ENCODE data around the gene PER2. TPM values are rescaled to one million over a fixed set of nuclear protein-coding genes. Genes with fewer than 3 reads are reported as not detected.

The PER2 gene
- total RNA-seq, 1 donor from 2014 or later = 2.9 TPM

DNA sequence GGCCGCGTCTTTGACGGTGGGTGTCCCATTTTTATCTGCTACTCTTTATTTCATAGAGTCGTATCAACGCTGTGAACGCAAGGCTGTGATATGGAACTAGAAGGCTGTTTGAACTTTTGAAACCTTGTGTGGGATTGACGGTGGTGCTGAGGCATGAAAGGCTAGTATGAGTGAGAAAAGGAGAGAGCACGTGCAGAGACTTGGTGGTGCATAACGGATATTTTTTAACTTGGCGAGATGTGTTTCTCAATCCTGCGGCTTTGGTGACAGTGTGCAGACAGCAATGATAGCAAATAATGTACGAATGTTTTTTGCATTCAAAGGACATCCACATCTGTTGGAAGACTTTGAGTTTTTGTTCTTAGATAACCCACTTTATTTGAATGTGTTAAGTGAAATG, 54.8 kb downstream of the PER2 start:
- Mint-ChIP-seq H3K36me3 (ENCODE audit: low read depth) (peaks cover 2% of the 10 kb centered on the region), H3K4me3 (ENCODE audit: unreplicated experiment) (no peak overlapping the region), H3K9me3 (ENCODE audit: low read depth) (no peaks in the 10 kb centered on the region), H3K27me3 (ENCODE audit: low read depth) (no peaks in the 10 kb centered on the region), H3K27ac (ENCODE audit: unreplicated experiment) (no peak overlapping the region), H3K4me1 (ENCODE audit: low read depth) (peaks cover 17% of the 10 kb centered on the region)
- TF ChIP-seq, protein P1, sequence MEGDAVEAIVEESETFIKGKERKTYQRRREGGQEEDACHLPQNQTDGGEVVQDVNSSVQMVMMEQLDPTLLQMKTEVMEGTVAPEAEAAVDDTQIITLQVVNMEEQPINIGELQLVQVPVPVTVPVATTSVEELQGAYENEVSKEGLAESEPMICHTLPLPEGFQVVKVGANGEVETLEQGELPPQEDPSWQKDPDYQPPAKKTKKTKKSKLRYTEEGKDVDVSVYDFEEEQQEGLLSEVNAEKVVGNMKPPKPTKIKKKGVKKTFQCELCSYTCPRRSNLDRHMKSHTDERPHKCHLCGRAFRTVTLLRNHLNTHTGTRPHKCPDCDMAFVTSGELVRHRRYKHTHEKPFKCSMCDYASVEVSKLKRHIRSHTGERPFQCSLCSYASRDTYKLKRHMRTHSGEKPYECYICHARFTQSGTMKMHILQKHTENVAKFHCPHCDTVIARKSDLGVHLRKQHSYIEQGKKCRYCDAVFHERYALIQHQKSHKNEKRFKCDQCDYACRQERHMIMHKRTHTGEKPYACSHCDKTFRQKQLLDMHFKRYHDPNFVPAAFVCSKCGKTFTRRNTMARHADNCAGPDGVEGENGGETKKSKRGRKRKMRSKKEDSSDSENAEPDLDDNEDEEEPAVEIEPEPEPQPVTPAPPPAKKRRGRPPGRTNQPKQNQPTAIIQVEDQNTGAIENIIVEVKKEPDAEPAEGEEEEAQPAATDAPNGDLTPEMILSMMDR (IDR thresholded peaks at IDR 0.05) = no peak
- DNase-seq (ENCODE audit: low spot score) = no peak

DNA sequence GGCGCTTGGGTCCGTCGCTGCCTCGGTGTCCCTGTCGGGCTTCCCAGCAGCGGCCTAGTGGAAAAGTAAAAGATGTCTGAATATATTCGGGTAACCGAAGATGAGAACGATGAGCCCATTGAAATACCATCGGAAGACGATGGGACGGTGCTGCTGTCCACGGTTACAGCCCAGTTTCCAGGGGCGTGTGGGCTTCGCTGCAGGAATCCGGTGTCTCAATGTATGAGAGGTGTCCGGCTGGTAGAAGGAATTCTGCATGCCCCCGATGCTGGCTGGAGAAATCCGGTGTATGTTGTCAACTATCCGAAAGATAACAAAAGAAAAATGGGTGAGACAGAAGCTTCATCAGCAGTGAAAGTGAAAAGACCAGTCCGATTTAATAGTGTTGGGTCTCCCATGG, 56.6 kb downstream of the PER2 start:
- no peak overlapping the region for H3K27ac Mint-ChIP-seq (ENCODE audit: unreplicated experiment)
- H3K36me3 Mint-ChIP-seq (ENCODE audit: low read depth) = peaks cover 3% of the 10 kb centered on the region
- H3K4me3 Mint-ChIP-seq (ENCODE audit: unreplicated experiment) = peak overlapping the region; percentile 79
- no peaks in the 10 kb centered on the region for H3K9me3 Mint-ChIP-seq (ENCODE audit: low read depth)
- peak; percentile 74 for DNase-seq (ENCODE audit: low spot score)
- TF ChIP-seq, protein P1 (IDR thresholded peaks at IDR 0.05) = no peak
- no peaks in the 10 kb centered on the region for H3K27me3 Mint-ChIP-seq (ENCODE audit: low read depth)
- H3K4me1 Mint-ChIP-seq (ENCODE audit: low read depth) = peaks cover 17% of the 10 kb centered on the region

DNA sequence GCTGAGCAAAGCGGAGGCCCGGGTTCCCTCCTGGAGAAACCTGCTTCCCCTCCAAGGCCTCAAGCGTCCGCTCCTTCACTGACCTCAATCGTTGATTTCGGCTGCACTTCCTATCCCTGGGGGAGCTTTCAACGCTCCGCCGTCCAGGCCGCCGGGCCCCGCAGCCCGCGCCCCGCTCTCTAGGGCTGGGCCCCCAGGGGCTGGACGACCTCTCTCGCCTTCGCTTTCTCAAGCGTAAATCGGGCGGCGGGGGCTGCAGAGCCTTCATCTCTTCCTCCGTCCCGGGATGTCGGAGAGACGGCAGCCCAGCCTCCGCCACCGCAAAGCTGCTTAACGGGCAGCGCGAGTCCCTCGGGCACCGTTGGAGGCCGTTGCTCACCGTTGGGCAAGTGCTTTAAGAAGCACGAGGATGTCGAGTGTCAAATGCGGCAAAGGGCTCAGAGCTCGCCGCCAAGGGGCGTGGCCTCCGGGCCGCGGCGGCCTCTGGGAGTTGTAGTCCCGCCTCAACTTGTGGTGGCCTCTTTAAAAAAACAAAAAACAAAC, 57.1 kb downstream of the PER2 start:
- peaks cover 5% of the 10 kb centered on the region for H3K36me3 Mint-ChIP-seq (ENCODE audit: low read depth)
- H3K4me1 Mint-ChIP-seq (ENCODE audit: low read depth) = peaks cover 17% of the 10 kb centered on the region
- H3K27ac Mint-ChIP-seq (ENCODE audit: unreplicated experiment) = peak overlapping the region; percentile 85
- no peaks in the 10 kb centered on the region for H3K27me3 Mint-ChIP-seq (ENCODE audit: low read depth)
- TF ChIP-seq, protein P1 (IDR thresholded peaks at IDR 0.05) = no peak
- H3K4me3 Mint-ChIP-seq (ENCODE audit: unreplicated experiment) = peak overlapping the region; percentile 79
- peak; percentile 75 for DNase-seq (ENCODE audit: low spot score)
- H3K9me3 Mint-ChIP-seq (ENCODE audit: low read depth) = no peaks in the 10 kb centered on the region

DNA sequence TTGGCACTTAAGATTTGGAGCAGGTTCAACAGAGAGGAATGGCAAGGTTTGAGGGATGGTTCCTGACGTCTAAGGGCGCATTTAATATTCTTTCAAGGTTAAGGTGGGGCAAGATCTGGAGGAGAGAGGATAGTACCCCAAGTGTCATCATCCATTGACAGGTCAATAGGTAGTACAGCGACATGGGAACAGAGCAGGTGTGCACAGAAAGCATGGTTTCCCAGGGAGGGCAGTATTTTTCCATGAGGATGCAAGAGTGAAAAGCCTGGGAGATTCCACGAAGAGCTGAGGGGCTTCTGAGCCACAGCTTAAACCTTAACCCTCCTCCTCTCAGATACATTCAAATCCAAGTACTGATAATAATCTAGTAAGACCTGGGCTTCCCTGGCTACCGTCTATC, 57.7 kb downstream of the PER2 start:
- TF ChIP-seq, protein P1 (IDR thresholded peaks at IDR 0.05) = no peak
- Mint-ChIP-seq H3K9me3 (ENCODE audit: low read depth) (no peaks in the 10 kb centered on the region), H3K4me3 (ENCODE audit: unreplicated experiment) (peak overlapping the region; percentile 79), H3K4me1 (ENCODE audit: low read depth) (peaks cover 19% of the 10 kb centered on the region), H3K27ac (ENCODE audit: unreplicated experiment) (no peak overlapping the region), H3K36me3 (ENCODE audit: low read depth) (peaks cover 5% of the 10 kb centered on the region), H3K27me3 (ENCODE audit: low read depth) (no peaks in the 10 kb centered on the region)
- DNase-seq (ENCODE audit: low spot score) = no peak

DNA sequence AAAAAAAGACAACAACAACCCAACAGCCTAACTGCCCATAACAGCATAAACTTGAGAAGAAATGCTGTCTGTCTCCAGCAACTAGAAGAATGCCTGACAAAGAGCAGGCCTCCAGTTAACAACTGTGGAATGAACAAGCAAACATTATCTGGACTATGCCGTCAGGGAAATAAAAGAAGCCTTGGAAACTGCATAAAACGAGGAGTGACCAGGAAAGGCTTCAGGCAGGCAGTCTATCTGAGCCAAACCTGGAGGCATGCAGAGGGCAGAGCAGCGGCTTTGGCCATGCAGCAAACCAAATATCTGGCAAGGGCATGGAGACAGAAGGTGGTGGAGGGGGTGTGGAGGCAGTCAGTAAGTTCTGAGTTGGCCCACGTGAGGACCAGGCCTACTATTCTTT, 59.7 kb downstream of the PER2 start:
- Mint-ChIP-seq H3K4me3 (ENCODE audit: unreplicated experiment) (no peak overlapping the region), H3K36me3 (ENCODE audit: low read depth) (peaks cover 5% of the 10 kb centered on the region), H3K27ac (ENCODE audit: unreplicated experiment) (no peak overlapping the region), H3K4me1 (ENCODE audit: low read depth) (peaks cover 20% of the 10 kb centered on the region), H3K9me3 (ENCODE audit: low read depth) (no peaks in the 10 kb centered on the region), H3K27me3 (ENCODE audit: low read depth) (no peaks in the 10 kb centered on the region)
- DNase-seq (ENCODE audit: low spot score) = no peak
- TF ChIP-seq, protein P1 (IDR thresholded peaks at IDR 0.05) = no peak
